DOHH2 (cell line): ENCODE measurements around the gene PPP3CA.

Experiments used
- H3F3A ChIP-seq: fragments of 200-600 bp; sonication (generic), shearing (Covaris generic); 2 replicates; pipeline ENCODE4 v1.6.0; 2016; ENCODE audit warnings: antibody characterized with exemption, mild to moderate bottlenecking; ENCODE audit not compliant: control insufficient read depth, insufficient read depth
- H3K27ac ChIP-seq: fragments of 200-600 bp; sonication (generic); 2 replicates; pipeline ENCODE4 v1.5.1; 2014; ENCODE audit warnings: low read depth, mild to moderate bottlenecking, low read length, moderate library complexity
- H3K27me3 ChIP-seq: fragments of 200-600 bp; sonication (generic); 2 replicates; pipeline ENCODE4 v1.6.1; 2014; ENCODE audit warnings: mild to moderate bottlenecking, low read length, mixed read lengths; ENCODE audit not compliant: control insufficient read depth
- H3K36me3 ChIP-seq: fragments of 200-600 bp; sonication (generic); 2 replicates; pipeline ENCODE4 v1.6.1; 2014; ENCODE audit warnings: mild to moderate bottlenecking, low read length, moderate library complexity, mixed read lengths; ENCODE audit not compliant: control insufficient read depth
- H3K4me1 ChIP-seq: fragments of 200-600 bp; sonication (generic); 2 replicates; pipeline ENCODE4 v1.6.1; 2014; ENCODE audit warnings: mild to moderate bottlenecking, low read length, mixed read lengths; ENCODE audit not compliant: control insufficient read depth
- H3K4me2 ChIP-seq: fragments of 200-600 bp; sonication (generic); 2 replicates; pipeline ENCODE4 v1.6.0; 2014; ENCODE audit warnings: mild to moderate bottlenecking, low read length, moderate library complexity
- H3K4me3 ChIP-seq: fragments of 200-600 bp; sonication (generic); 2 replicates; pipeline ENCODE4 v1.5.1; 2014; ENCODE audit warnings: mild to moderate bottlenecking, low read length, mixed read lengths
- H3K79me2 ChIP-seq: fragments of 200-600 bp; sonication (generic); 2 replicates; pipeline ENCODE4 v1.6.1; 2014; ENCODE audit warnings: mild to moderate bottlenecking, low read length, mixed read lengths; ENCODE audit not compliant: control insufficient read depth
- H3K9me2 ChIP-seq: fragments of 200-600 bp; sonication (generic); replicated peaks from 2 replicates; pipeline ENCODE4 v1.6.1; 2014; ENCODE audit warnings: mild to moderate bottlenecking, low read length, mixed read lengths; ENCODE audit not compliant: control insufficient read depth
- H3K9me3 ChIP-seq: fragments of 200-600 bp; sonication (generic); 2 replicates; pipeline ENCODE4 v1.6.1; 2014; ENCODE audit warnings: antibody characterized with exemption, low read length, mixed read lengths; ENCODE audit not compliant: control insufficient read depth, insufficient read depth
- H4K20me1 ChIP-seq: fragments of 200-600 bp; sonication (generic); 2 replicates; pipeline ENCODE4 v1.6.0; 2014; ENCODE audit warnings: low read depth, mild to moderate bottlenecking, antibody characterized with exemption, low read length, moderate library complexity; ENCODE audit not compliant: control insufficient read depth, insufficient read depth
- EZH2phosphoT487 ChIP-seq: fragments of 200-600 bp; sonication (generic); IDR thresholded peaks from 2 replicates; pipeline ENCODE4 v1.6.1; 2017; ENCODE audit warnings: borderline replicate concordance, mild to moderate bottlenecking, antibody characterized with exemption, low read length, moderate library complexity, mixed read lengths
- TF ChIP-seq, protein P1 (sequence below): fragments of 200-600 bp; sonication (generic); IDR thresholded peaks from one replicate; pipeline ENCODE4 v1.5.1; 2014; ENCODE audit warnings: antibody characterized with exemption, mild to moderate bottlenecking, low read depth, low read length; ENCODE audit not compliant: poor library complexity, severe bottlenecking

The PPP3CA gene

DNA sequence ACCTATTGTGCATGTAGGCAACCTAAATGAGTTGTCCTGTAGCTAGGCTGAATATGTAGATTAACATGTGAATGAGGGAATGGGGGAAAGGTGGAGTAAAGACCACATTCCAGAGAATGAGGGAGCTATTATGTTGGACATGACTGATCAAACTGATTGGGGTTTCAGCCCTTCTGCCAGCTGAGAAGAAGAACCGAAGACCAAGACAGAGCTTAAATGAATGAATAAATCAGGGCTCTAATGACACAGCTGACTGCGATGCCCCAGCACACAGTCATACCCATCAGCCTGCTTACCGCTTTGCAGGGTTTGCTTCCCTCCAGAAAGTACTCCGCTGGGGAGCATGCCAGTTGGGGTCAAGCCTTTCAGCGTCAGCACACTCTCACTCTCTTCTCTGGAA lies 315.4 kb downstream of the PPP3CA start:
- Histone ChIP-seq H3K27ac (no peak overlapping the region), H3K4me3 (no peak overlapping the region), H3K27me3 (no peaks in the 10 kb centered on the region), H4K20me1 (no peaks in the 10 kb centered on the region), H3K79me2 (no peaks in the 10 kb centered on the region), H3K9me2 (no peaks in the 10 kb centered on the region), H3F3A (no peaks in the 10 kb centered on the region), H3K36me3 (no peaks in the 10 kb centered on the region), H3K9me3 (no peaks in the 10 kb centered on the region), H3K4me2 (no peak overlapping the region), H3K4me1 (no peaks in the 10 kb centered on the region)
- TF ChIP-seq, protein P1, sequence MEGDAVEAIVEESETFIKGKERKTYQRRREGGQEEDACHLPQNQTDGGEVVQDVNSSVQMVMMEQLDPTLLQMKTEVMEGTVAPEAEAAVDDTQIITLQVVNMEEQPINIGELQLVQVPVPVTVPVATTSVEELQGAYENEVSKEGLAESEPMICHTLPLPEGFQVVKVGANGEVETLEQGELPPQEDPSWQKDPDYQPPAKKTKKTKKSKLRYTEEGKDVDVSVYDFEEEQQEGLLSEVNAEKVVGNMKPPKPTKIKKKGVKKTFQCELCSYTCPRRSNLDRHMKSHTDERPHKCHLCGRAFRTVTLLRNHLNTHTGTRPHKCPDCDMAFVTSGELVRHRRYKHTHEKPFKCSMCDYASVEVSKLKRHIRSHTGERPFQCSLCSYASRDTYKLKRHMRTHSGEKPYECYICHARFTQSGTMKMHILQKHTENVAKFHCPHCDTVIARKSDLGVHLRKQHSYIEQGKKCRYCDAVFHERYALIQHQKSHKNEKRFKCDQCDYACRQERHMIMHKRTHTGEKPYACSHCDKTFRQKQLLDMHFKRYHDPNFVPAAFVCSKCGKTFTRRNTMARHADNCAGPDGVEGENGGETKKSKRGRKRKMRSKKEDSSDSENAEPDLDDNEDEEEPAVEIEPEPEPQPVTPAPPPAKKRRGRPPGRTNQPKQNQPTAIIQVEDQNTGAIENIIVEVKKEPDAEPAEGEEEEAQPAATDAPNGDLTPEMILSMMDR: no peak
- TF ChIP-seq EZH2phosphoT487: no peak

DNA sequence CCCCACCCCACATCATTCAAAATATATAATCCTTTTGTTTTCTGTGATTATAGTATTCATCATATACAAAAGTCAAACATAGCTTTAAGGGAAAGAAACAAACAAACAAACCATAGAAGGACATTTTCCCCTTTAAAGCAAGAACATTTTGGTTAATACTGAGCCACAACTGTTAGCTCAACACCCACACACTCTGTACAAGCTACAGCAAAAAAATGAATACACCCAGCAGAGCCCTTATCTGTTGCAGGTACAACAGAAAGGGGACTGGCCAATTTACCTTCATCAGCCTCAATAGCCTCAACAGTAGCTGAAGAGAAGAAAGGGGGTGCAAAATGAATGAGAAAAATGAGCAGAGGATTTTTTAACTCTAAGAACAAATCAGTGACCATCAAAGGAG lies 318.4 kb downstream of the PPP3CA start:
- Histone ChIP-seq H3K9me2 (no peaks in the 10 kb centered on the region), H4K20me1 (no peaks in the 10 kb centered on the region), H3K27me3 (no peaks in the 10 kb centered on the region), H3K4me2 (no peak overlapping the region), H3K9me3 (no peaks in the 10 kb centered on the region), H3K79me2 (no peaks in the 10 kb centered on the region), H3K27ac (no peak overlapping the region), H3F3A (no peaks in the 10 kb centered on the region), H3K4me3 (no peak overlapping the region), H3K4me1 (no peaks in the 10 kb centered on the region), H3K36me3 (no peaks in the 10 kb centered on the region)
- no peak for TF ChIP-seq EZH2phosphoT487
- TF ChIP-seq, protein P1: no peak

DNA sequence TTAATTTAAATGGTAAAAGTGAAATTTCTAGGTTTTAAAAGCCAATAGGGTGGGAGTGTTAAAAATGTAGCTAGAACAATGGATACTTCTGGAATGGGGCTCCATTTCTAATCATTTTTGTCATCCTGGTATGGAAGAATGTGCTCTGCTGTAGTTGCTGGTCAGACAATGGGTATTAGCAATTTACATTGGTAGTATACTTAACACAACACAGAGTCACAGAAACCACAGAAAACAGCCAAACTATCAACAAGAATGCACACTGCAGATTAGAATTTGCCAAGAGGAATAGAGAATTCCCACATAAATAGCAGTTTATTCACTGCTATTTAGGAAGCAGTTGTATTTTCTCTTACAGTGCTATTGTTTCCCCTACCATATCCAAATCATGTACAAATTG lies 319.6 kb downstream of the PPP3CA start:
- H3K9me2 ChIP-seq: no peaks in the 10 kb centered on the region
- no peaks in the 10 kb centered on the region for H3K9me3 ChIP-seq
- H3K4me3 ChIP-seq: no peak overlapping the region
- no peaks in the 10 kb centered on the region for H4K20me1 ChIP-seq
- no peak for TF ChIP-seq EZH2phosphoT487
- TF ChIP-seq, protein P1: no peak
- no peaks in the 10 kb centered on the region for H3K4me1 ChIP-seq
- H3F3A ChIP-seq: no peaks in the 10 kb centered on the region
- H3K79me2 ChIP-seq: no peaks in the 10 kb centered on the region
- H3K27ac ChIP-seq: no peak overlapping the region
- no peaks in the 10 kb centered on the region for H3K36me3 ChIP-seq
- H3K4me2 ChIP-seq: no peak overlapping the region
- H3K27me3 ChIP-seq: no peaks in the 10 kb centered on the region

GRCh38 chr4:101025755-101026154 lies 321.6 kb downstream of the PPP3CA start:
- no peaks in the 10 kb centered on the region for H3K27me3 ChIP-seq
- H3K9me2 ChIP-seq: no peaks in the 10 kb centered on the region
- H3K27ac ChIP-seq: no peak overlapping the region
- no peak overlapping the region for H3K4me3 ChIP-seq
- no peaks in the 10 kb centered on the region for H3K79me2 ChIP-seq
- H3K9me3 ChIP-seq: no peaks in the 10 kb centered on the region
- no peaks in the 10 kb centered on the region for H4K20me1 ChIP-seq
- H3K4me2 ChIP-seq: no peak overlapping the region
- TF ChIP-seq, protein P1: no peak
- no peak for TF ChIP-seq EZH2phosphoT487
- no peaks in the 10 kb centered on the region for H3F3A ChIP-seq
- H3K4me1 ChIP-seq: no peaks in the 10 kb centered on the region
- no peaks in the 10 kb centered on the region for H3K36me3 ChIP-seq
